MM.1S (cell line): ENCODE data around the gene SRP14.

Source experiments
- DNase-seq: peaks from one replicate; pipeline ENCODE4 v3.0.0-alpha.2; 2015
- H2AFZ ChIP-seq: fragments of 300-600 bp; sonication (generic); 2 replicates; pipeline ENCODE4 v1.6.0; 2016; ENCODE audit warnings: antibody characterized with exemption, low read length
- H3F3A ChIP-seq: fragments of 300-600 bp; sonication (generic); 2 replicates; pipeline ENCODE4 v1.6.1; 2016; ENCODE audit warnings: mild to moderate bottlenecking, antibody characterized with exemption, low read length, moderate library complexity, mixed read lengths; ENCODE audit not compliant: insufficient read depth
- H3K27ac ChIP-seq: fragments of 300-600 bp; sonication (generic); 2 replicates; pipeline ENCODE4 v1.5.1; 2016; ENCODE audit warnings: mild to moderate bottlenecking, low read length
- H3K27me3 ChIP-seq: fragments of 300-600 bp; sonication (generic); replicated peaks from 2 replicates; pipeline ENCODE4 v1.6.0; 2016; ENCODE audit warnings: low read length; ENCODE audit not compliant: insufficient read depth
- H3K36me3 ChIP-seq: fragments of 300-600 bp; sonication (generic); replicated peaks from 2 replicates; pipeline ENCODE4 v1.6.1; 2016; ENCODE audit warnings: mild to moderate bottlenecking, low read length, mixed read lengths; ENCODE audit not compliant: insufficient read depth
- H3K4me1 ChIP-seq: fragments of 300-600 bp; sonication (generic); 2 replicates; pipeline ENCODE4 v1.6.1; 2016; ENCODE audit warnings: low read length, mixed read lengths
- H3K4me2 ChIP-seq: fragments of 300-600 bp; sonication (generic); 2 replicates; pipeline ENCODE4 v1.6.0; 2016; ENCODE audit warnings: low read depth, low read length
- H3K4me3 ChIP-seq: fragments of 300-600 bp; sonication (generic); 2 replicates; pipeline ENCODE4 v1.5.1; 2016; ENCODE audit warnings: low read length, mixed read lengths
- H3K79me2 ChIP-seq: fragments of 300-600 bp; sonication (generic); 2 replicates; pipeline ENCODE4 v1.6.1; 2016; ENCODE audit warnings: mixed run types, low read length, mixed read lengths
- H3K9ac ChIP-seq: fragments of 300-600 bp; sonication (generic); 2 replicates; pipeline ENCODE4 v1.6.1; 2016; ENCODE audit warnings: low read length, mixed read lengths
- H3K9me2 ChIP-seq: fragments of 300-600 bp; sonication (generic); replicated peaks from 2 replicates; pipeline ENCODE4 v1.6.1; 2016; ENCODE audit warnings: mild to moderate bottlenecking, low read length, mixed read lengths; ENCODE audit not compliant: insufficient read depth
- H3K9me3 ChIP-seq: fragments of 300-600 bp; sonication (generic); replicated peaks from 2 replicates; pipeline ENCODE4 v1.6.1; 2016; ENCODE audit warnings: mild to moderate bottlenecking, low read length, mixed read lengths; ENCODE audit not compliant: insufficient read depth
- H4K20me1 ChIP-seq: fragments of 300-600 bp; sonication (generic); 2 replicates; pipeline ENCODE4 v1.6.1; 2016; ENCODE audit warnings: mild to moderate bottlenecking, low read length, moderate library complexity, mixed read lengths; ENCODE audit not compliant: insufficient read depth
- CTCF ChIP-seq: fragments of 300-600 bp; sonication (generic); IDR thresholded peaks from 2 replicates; pipeline ENCODE4 v1.5.1; 2016; ENCODE audit warnings: antibody characterized with exemption, low read length, mixed read lengths
- EZH2 ChIP-seq: fragments of 300-600 bp; sonication (generic); optimal IDR thresholded peaks from 2 replicates; pipeline ENCODE3; 2017; ENCODE audit warnings: low read depth, mild to moderate bottlenecking, antibody characterized with exemption, low read length, mixed read lengths
- EZH2phosphoT487 ChIP-seq: fragments of 300-600 bp; sonication (generic); IDR thresholded peaks from 2 replicates; pipeline ENCODE4 v1.6.1; 2018; ENCODE audit warnings: antibody characterized with exemption, low read length

The SRP14 gene

GRCh38 chr15:40044717-40045571, 6.0 kb upstream of the SRP14 start:
- Histone ChIP-seq H4K20me1 (no peaks in the 10 kb centered on the region), H3K9me2 (no peaks in the 10 kb centered on the region), H3K27ac (no peak overlapping the region; the same call in 1 of the 2 replicates), H3K9me3 (no peaks in the 10 kb centered on the region), H3K79me2 (peaks cover 4% of the 10 kb centered on the region), H3K9ac (peak overlapping the region; percentile 42; the same call in 1 of the 2 replicates), H2AFZ (peak overlapping the region; percentile 84), H3K36me3 (no peaks in the 10 kb centered on the region), H3K4me3 (peak overlapping the region; percentile 32; the same call in 1 of the 2 replicates), H3K4me2 (peak overlapping the region; percentile 72; the same call in 1 of the 2 replicates), H3K27me3 (no peaks in the 10 kb centered on the region), H3K4me1 (peaks cover 43% of the 10 kb centered on the region), H3F3A (0 out of 2 replicates have a peak, but pooled peaks cover 5% of the 10 kb centered on the region)
- DNase-seq = peak; percentile 84
- TF ChIP-seq EZH2phosphoT487 = no peak
- peak; percentile 99 for TF ChIP-seq CTCF
- TF ChIP-seq EZH2 = no peak

GRCh38 chr15:40043927-40044716, 5.1 kb upstream of the SRP14 start:
- no peaks in the 10 kb centered on the region for H3K9me2 ChIP-seq
- H3K4me3 ChIP-seq = no peak overlapping the region
- no peaks in the 10 kb centered on the region for H3K36me3 ChIP-seq
- peak overlapping the region; percentile 84; the same call in 1 of the 2 replicates for H2AFZ ChIP-seq
- TF ChIP-seq EZH2phosphoT487 (no peak), CTCF (no peak), EZH2 (no peak)
- DNase-seq = no peak
- peaks cover 40% of the 10 kb centered on the region for H3K4me1 ChIP-seq
- H3K9me3 ChIP-seq = no peaks in the 10 kb centered on the region
- no peak overlapping the region for H3K9ac ChIP-seq
- no peak overlapping the region for H3K27ac ChIP-seq
- H3K4me2 ChIP-seq = no peak overlapping the region
- H4K20me1 ChIP-seq = no peaks in the 10 kb centered on the region
- H3F3A ChIP-seq = 0 out of 2 replicates have a peak, but pooled peaks cover 5% of the 10 kb centered on the region
- H3K27me3 ChIP-seq = no peaks in the 10 kb centered on the region
- peaks cover 10% of the 10 kb centered on the region for H3K79me2 ChIP-seq

GRCh38 chr15:40042791-40043320, 3.9 kb upstream of the SRP14 start:
- H3K27me3 ChIP-seq = no peaks in the 10 kb centered on the region
- no peaks in the 10 kb centered on the region for H3K9me3 ChIP-seq
- TF ChIP-seq EZH2 (no peak), CTCF (no peak), EZH2phosphoT487 (no peak)
- DNase-seq = no peak
- H3K79me2 ChIP-seq = peaks cover 22% of the 10 kb centered on the region
- H3K36me3 ChIP-seq = no peaks in the 10 kb centered on the region
- H3K9me2 ChIP-seq = no peaks in the 10 kb centered on the region
- H3F3A ChIP-seq = peaks cover 11% of the 10 kb centered on the region
- H3K27ac ChIP-seq = no peak overlapping the region
- no peaks in the 10 kb centered on the region for H4K20me1 ChIP-seq
- H3K4me1 ChIP-seq = peaks cover 30% of the 10 kb centered on the region
- H2AFZ ChIP-seq = no peak overlapping the region
- no peak overlapping the region for H3K9ac ChIP-seq
- no peak overlapping the region for H3K4me3 ChIP-seq
- H3K4me2 ChIP-seq = no peak overlapping the region
